Endodermal cell (in vitro differentiated cells): Measurements from ENCODE around the gene RASL11B. TPM values are rescaled to one million over a fixed set of nuclear protein-coding genes. Genes with fewer than 3 reads are reported as not detected.

ENCODE experiments used
- DNase-seq: peaks from one replicate; pipeline ENCODE4 v3.0.0-alpha.2; 2017
- H3K27ac ChIP-seq: 2 replicates; pipeline ENCODE4 v1.5.1; 2013; ENCODE audit warnings: mild to moderate bottlenecking, low read depth, low read length, moderate library complexity
- H3K27me3 ChIP-seq: 2 replicates; pipeline ENCODE4 v1.6.1; 2013; ENCODE audit warnings: mild to moderate bottlenecking, low read length, moderate library complexity; ENCODE audit not compliant: insufficient read depth, control insufficient read depth, poor library complexity, severe bottlenecking
- H3K36me3 ChIP-seq: 2 replicates; pipeline ENCODE4 v1.7.0; 2013; ENCODE audit warnings: mild to moderate bottlenecking, low read length, moderate library complexity; ENCODE audit not compliant: control insufficient read depth, insufficient read depth
- H3K4me1 ChIP-seq: one replicate; pipeline ENCODE4 v1.7.0; 2013; ENCODE audit warnings: low read length; ENCODE audit not compliant: control insufficient read depth, insufficient read depth
- H3K4me3 ChIP-seq: 2 replicates; pipeline ENCODE4 v1.5.1; 2013; ENCODE audit warnings: mild to moderate bottlenecking, low read length, moderate library complexity
- H3K9ac ChIP-seq: 2 replicates; pipeline ENCODE4 v1.6.1; 2013; ENCODE audit warnings: mild to moderate bottlenecking, low read length, moderate library complexity; ENCODE audit not compliant: poor library complexity, severe bottlenecking; ENCODE audit errors: extremely low read depth
- H3K9me3 ChIP-seq: 2 replicates; pipeline ENCODE4 v1.6.1; 2013; ENCODE audit warnings: mild to moderate bottlenecking, low read length, moderate library complexity; ENCODE audit not compliant: control insufficient read depth
- H3K27ac Mint-ChIP-seq: 2 replicates; pipeline ENCODE4 v1.8.0; 2020; ENCODE audit warnings: mixed read lengths
- H3K27me3 Mint-ChIP-seq: 2 replicates; pipeline ENCODE4 v1.8.0; 2021; ENCODE audit warnings: mild to moderate bottlenecking, mixed read lengths; ENCODE audit not compliant: insufficient read depth
- H3K36me3 Mint-ChIP-seq: 2 replicates; pipeline ENCODE4 v1.8.0; 2020; ENCODE audit warnings: low read depth, mixed read lengths
- H3K4me1 Mint-ChIP-seq: 2 replicates; pipeline ENCODE4 v1.8.0; 2020; ENCODE audit warnings: mixed read lengths
- H3K4me3 Mint-ChIP-seq: 2 replicates; pipeline ENCODE4 v1.8.0; 2020; ENCODE audit warnings: mild to moderate bottlenecking, moderate library complexity, mixed read lengths
- H3K9me3 Mint-ChIP-seq: 2 replicates; pipeline ENCODE4 v1.8.0; 2020; ENCODE audit warnings: mild to moderate bottlenecking, mixed read lengths
- CTCF ChIP-seq: fragments of 200-600 bp; sonication (generic); conservative IDR thresholded peaks from 2 replicates; pipeline ENCODE4 v1.5.0; 2021; ENCODE audit warnings: antibody characterized with exemption, mild to moderate bottlenecking
- WGBS, 2 experiments: methylation state at CpG; one replicate each; pipeline versions ENCODE4 v1.1.5 to v1.1.7; 2013; ENCODE audit warnings: missing lambda C conversion rate in 2 of 2, mixed read lengths in 1 of 2; ENCODE audit not compliant: insufficient coverage in 1 of 2, insufficient read length in 1 of 2; 5-methylcytosine and 5-hydroxymethylcytosine counted together
- total RNA-seq, 2 donors: library from RNA; stranded (reverse); fragmentation: NEBNext Ultra II Directional in 1 of 2; extraction: Animal tissue kit (Norgen Biotek cat#: 25700) in 1 of 2; gene quantifications; 2 replicates in 1 of 2; 3 replicates in 1 of 2; pipeline ENCODE4 v1.2.1, GENCODE V29; 2021

Gene RASL11B
- total RNA-seq, 2 donors from 2014 or later = 7.0 to 12.7 TPM

- no peak overlapping the region for H3K27ac ChIP-seq
- no peaks in the 10 kb centered on the region for H3K36me3 ChIP-seq
- H3K4me1 ChIP-seq = peaks cover 31% of the 10 kb centered on the region
- H3K27me3 ChIP-seq = no peaks in the 10 kb centered on the region
- H3K4me3 ChIP-seq = peak overlapping the region; percentile 19
- Mint-ChIP-seq H3K9me3 (peaks cover 1% of the 10 kb centered on the region), H3K4me3 (no peak overlapping the region), H3K27ac (no peak overlapping the region), H3K4me1 (peaks cover 45% of the 10 kb centered on the region), H3K27me3 (peaks cover 1% of the 10 kb centered on the region), H3K36me3 (no peaks in the 10 kb centered on the region)
- 97% methylated on average over 1 of the region's 1 CpG; no CpG with 5 or more reads in 1 of the 2 experiments for WGBS, 2 experiments
- no peak overlapping the region for H3K9ac ChIP-seq
- H3K9me3 ChIP-seq = peaks cover 26% of the 10 kb centered on the region
- no peak for TF ChIP-seq CTCF
- DNase-seq = no peak
These were observed 18.9 kb downstream of the RASL11B start for GRCh38 chr4:52880994-52881393.

- Histone ChIP-seq H3K27ac (peak overlapping the region; percentile 67), H3K9me3 (peaks cover 40% of the 10 kb centered on the region), H3K9ac (peak overlapping the region; percentile 41), H3K27me3 (no peaks in the 10 kb centered on the region), H3K4me1 (peaks cover 21% of the 10 kb centered on the region), H3K36me3 (no peaks in the 10 kb centered on the region), H3K4me3 (peak overlapping the region; percentile 19)
- no peak overlapping the region for H3K4me3 Mint-ChIP-seq
- H3K9me3 Mint-ChIP-seq = peaks cover 5% of the 10 kb centered on the region
- peak; percentile 81 for DNase-seq
- no peaks in the 10 kb centered on the region for H3K27me3 Mint-ChIP-seq
- peak overlapping the region; percentile 79 for H3K27ac Mint-ChIP-seq
- no peak for TF ChIP-seq CTCF
- H3K36me3 Mint-ChIP-seq = no peaks in the 10 kb centered on the region
- 25 to 26% methylated on average over 1 to 4 of the region's 4 CpGs for WGBS, 2 experiments
- peaks cover 34% of the 10 kb centered on the region for H3K4me1 Mint-ChIP-seq
These were observed 21.1 kb downstream of the RASL11B start for GRCh38 chr4:52883183-52883621.

GRCh38 chr4:52883707-52884669 is 21.9 kb downstream of the RASL11B start:
- H3K36me3 Mint-ChIP-seq = no peaks in the 10 kb centered on the region
- WGBS, 2 experiments = 87 to 97% methylated on average over 4 of the region's 4 CpGs
- H3K4me1 Mint-ChIP-seq = peaks cover 31% of the 10 kb centered on the region
- no peaks in the 10 kb centered on the region for H3K27me3 Mint-ChIP-seq
- Histone ChIP-seq H3K9me3 (peaks cover 40% of the 10 kb centered on the region), H3K36me3 (no peaks in the 10 kb centered on the region), H3K4me1 (peaks cover 21% of the 10 kb centered on the region), H3K9ac (no peak overlapping the region), H3K27me3 (no peaks in the 10 kb centered on the region), H3K27ac (peak overlapping the region; percentile 67), H3K4me3 (no peak overlapping the region)
- peaks cover 5% of the 10 kb centered on the region for H3K9me3 Mint-ChIP-seq
- H3K27ac Mint-ChIP-seq = peak overlapping the region; percentile 79
- TF ChIP-seq CTCF = no peak
- DNase-seq = peak; percentile 57
- no peak overlapping the region for H3K4me3 Mint-ChIP-seq
